Neutrophil (primary cell): ENCODE data around the gene SNU13.

Source experiments
- H3K27ac ChIP-seq: fragments of 200-600 bp; sonication (generic); 2 replicates; pipeline ENCODE4 v1.5.1; 2016; ENCODE audit warnings: mild to moderate bottlenecking, moderate library complexity
- H3K27me3 ChIP-seq: fragments of 200-600 bp; sonication (generic); 2 replicates; pipeline ENCODE4 v1.6.0; 2016; ENCODE audit warnings: mild to moderate bottlenecking
- H3K36me3 ChIP-seq: fragments of 200-600 bp; sonication (generic); 2 replicates; pipeline ENCODE4 v1.5.1; 2017
- H3K4me1 ChIP-seq, 2 experiments: fragments of 200-600 bp in 1 of 2; sonication (generic) in 1 of 2; 1 replicate in 1 of 2; 2 replicates in 1 of 2; pipeline versions ENCODE4 v1.5.1 to v1.6.1; 2013 to 2016; ENCODE audit warnings: low read depth in 1 of 2, low read length in 1 of 2, mild to moderate bottlenecking in 1 of 2, moderate library complexity in 1 of 2; ENCODE audit not compliant: control insufficient read depth in 1 of 2, insufficient read depth in 1 of 2
- H3K4me3 ChIP-seq, 2 experiments: fragments of 200-600 bp in 1 of 2; sonication (generic) in 1 of 2; 1 replicate in 1 of 2; 2 replicates in 1 of 2; pipeline ENCODE4 v1.5.1; 2013 to 2016; ENCODE audit warnings: low read depth in 1 of 2, low read length in 1 of 2, mild to moderate bottlenecking in 1 of 2, moderate library complexity in 1 of 2
- H3K9me3 ChIP-seq: fragments of 200-600 bp; sonication (generic); 2 replicates; pipeline ENCODE4 v1.5.1; 2016
- TF ChIP-seq, protein P1 (sequence below): fragments of 200-600 bp; sonication (generic); IDR thresholded peaks from 2 replicates; pipeline ENCODE4 v1.5.1; 2016; ENCODE audit warnings: antibody characterized with exemption

The SNU13 gene

DNA sequence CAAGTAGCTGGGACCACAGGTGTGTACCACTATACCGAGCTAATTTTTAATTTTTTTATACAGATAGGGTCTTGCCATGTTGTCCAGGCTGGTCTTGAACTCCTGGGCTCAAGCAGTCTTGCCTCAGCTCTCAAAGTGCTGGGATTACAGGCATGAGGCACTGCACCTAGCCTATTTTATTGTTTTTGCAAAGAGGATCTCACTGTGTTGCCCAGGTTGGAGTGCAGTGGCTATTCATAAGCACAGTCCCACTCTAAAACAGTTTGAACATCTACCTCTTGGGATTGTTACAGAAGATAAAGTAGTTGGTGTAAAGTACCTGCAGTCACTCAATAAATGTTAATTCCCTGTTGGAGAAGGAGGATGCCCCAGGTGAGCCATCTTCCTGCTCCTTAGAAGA, 38.4 kb downstream of the SNU13 start:
- Histone ChIP-seq H3K4me1 (no peaks in the 10 kb centered on the region), H3K36me3 (peaks cover 93% of the 10 kb centered on the region), H3K27me3 (no peaks in the 10 kb centered on the region), H3K9me3 (no peaks in the 10 kb centered on the region), H3K27ac (no peak overlapping the region), H3K4me3 (no peak overlapping the region)
- TF ChIP-seq, protein P1, sequence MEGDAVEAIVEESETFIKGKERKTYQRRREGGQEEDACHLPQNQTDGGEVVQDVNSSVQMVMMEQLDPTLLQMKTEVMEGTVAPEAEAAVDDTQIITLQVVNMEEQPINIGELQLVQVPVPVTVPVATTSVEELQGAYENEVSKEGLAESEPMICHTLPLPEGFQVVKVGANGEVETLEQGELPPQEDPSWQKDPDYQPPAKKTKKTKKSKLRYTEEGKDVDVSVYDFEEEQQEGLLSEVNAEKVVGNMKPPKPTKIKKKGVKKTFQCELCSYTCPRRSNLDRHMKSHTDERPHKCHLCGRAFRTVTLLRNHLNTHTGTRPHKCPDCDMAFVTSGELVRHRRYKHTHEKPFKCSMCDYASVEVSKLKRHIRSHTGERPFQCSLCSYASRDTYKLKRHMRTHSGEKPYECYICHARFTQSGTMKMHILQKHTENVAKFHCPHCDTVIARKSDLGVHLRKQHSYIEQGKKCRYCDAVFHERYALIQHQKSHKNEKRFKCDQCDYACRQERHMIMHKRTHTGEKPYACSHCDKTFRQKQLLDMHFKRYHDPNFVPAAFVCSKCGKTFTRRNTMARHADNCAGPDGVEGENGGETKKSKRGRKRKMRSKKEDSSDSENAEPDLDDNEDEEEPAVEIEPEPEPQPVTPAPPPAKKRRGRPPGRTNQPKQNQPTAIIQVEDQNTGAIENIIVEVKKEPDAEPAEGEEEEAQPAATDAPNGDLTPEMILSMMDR: no peak

DNA sequence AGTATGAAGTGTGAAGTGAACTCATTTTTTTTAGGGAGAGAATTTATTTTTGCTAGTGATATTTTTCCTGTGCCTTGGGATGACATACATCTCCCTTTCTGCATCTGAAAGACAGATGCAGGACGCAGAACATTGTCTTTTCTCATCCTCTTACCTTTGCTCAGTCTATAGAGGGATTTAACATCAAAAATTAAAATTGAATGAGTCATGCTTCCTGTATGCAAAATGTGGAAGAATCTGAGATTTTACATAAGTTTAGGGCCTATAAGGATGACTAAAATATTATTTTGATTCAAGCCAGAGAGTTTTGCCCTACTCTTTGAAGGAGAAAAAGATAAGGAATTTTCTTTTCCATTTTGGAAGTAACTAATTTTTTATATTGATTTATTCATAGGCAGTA, 40.2 kb downstream of the SNU13 start:
- TF ChIP-seq, protein P1: no peak
- Histone ChIP-seq H3K27me3 (no peaks in the 10 kb centered on the region), H3K4me3 (no peak overlapping the region), H3K4me1 (no peaks in the 10 kb centered on the region), H3K27ac (no peak overlapping the region), H3K36me3 (peaks cover 86% of the 10 kb centered on the region), H3K9me3 (no peaks in the 10 kb centered on the region)

DNA sequence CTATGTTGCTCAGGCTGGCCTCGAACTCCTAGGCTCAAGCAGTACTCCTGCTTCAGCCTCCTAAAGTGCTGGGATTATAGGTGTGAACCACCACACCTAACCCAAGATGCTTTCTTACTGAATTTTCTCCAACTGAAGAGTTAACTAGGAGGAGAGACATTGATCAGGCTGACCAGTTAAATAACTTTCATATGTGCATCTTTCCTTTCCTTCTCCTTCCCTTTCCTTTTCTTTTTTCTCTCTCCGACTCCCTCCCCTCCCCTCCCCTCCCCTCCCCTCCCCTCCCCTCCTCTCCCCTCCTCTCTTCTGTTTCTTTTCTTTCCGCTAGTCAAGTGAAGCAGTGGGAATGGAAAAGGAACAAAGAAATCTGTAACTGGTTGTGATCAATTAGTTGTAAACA, 40.9 kb downstream of the SNU13 start:
- Histone ChIP-seq H3K36me3 (peaks cover 86% of the 10 kb centered on the region), H3K9me3 (no peaks in the 10 kb centered on the region), H3K4me3 (no peak overlapping the region), H3K4me1 (no peaks in the 10 kb centered on the region), H3K27ac (no peak overlapping the region), H3K27me3 (no peaks in the 10 kb centered on the region)
- TF ChIP-seq, protein P1: no peak

DNA sequence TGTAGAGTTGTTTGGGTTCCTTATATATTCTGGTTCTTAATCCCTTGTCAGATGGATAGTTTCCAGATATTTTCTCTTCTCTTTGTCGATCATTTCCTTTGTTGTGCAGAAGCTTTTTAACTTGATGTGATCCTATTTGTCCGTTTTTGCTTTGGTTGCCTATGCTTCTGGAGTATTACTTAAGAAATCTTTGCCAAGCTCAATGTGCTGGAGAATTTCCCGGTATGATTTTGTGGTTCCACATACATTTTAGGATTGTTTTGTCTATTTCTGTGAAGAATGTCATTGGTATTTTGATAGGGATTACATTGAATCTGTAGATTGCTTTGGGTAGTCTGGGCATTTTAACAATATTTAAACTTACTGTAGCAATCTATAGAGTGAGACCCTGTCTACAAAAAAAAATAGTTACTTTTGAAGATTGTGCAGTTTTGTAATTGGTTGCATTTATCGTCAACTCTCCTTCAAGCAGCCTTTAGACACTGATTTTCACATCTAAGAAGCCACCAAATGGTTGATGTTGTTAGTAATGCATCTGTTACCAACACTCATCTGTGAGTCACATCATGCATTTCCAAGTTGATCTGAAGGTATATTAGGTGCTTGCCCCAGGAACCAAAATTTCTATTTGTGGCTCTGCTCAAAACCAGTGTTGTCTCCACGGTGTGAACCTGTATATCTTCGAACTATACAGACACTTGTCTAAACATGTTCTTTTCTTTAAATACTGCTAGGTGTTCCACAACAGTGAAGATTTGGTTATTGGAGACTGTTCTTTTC, 46.1 kb downstream of the SNU13 start:
- Histone ChIP-seq H3K36me3 (peaks cover 79% of the 10 kb centered on the region), H3K27ac (no peak overlapping the region)
- TF ChIP-seq, protein P1: no peak

DNA sequence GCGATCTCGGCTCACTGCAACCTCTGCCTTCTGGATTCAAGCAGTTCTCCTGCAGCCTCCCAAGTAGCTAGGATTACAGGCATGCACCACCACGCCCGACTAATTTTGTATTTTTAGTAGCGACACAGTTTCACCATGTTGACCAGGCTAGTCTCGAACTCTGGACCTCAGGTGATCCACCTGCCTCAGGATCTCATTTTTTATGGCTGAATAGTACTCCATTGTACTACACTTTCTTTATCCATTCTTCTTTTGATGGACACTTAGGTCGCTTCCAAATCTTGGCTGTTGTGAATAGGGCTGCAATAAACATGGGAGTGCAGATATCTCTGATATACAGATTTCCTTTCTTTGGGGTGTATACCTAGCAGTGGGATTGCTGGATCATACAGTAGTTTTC, 46.8 kb downstream of the SNU13 start:
- Histone ChIP-seq H3K27me3 (no peaks in the 10 kb centered on the region), H3K36me3 (peaks cover 79% of the 10 kb centered on the region), H3K27ac (no peak overlapping the region), H3K4me3 (no peak overlapping the region), H3K4me1 (no peaks in the 10 kb centered on the region), H3K9me3 (no peaks in the 10 kb centered on the region)
- TF ChIP-seq, protein P1: no peak

More for the DNA sequence above, 46.1 kb downstream of the SNU13 start:
- H3K4me3 ChIP-seq: no peak overlapping the region
- no peaks in the 10 kb centered on the region for H3K9me3 ChIP-seq
- H3K27me3 ChIP-seq: no peaks in the 10 kb centered on the region
- H3K4me1 ChIP-seq: no peaks in the 10 kb centered on the region
